ENCODE measurements around the gene SUPT6H.

GRCh38 chr17:28615260-28615940 lies 46.6 kb upstream of the SUPT6H start:
- TF ChIP-seq CTCF (IDR thresholded peaks at IDR 0.05) (no peak), POLR2A (IDR thresholded peaks at IDR 0.05) (no peak)
